OCI-LY3 (cell line): ENCODE measurements around the gene KIF3A.

Experiments
- H2AFZ ChIP-seq: fragments of 200-600, 300-600 bp; shearing (Covaris generic); 2 replicates; pipeline ENCODE4 v1.6.0; 2014; ENCODE audit warnings: antibody characterized with exemption, low read depth, low read length
- H3K27ac ChIP-seq: fragments of 200-600, 300-600 bp; sonication (generic); 2 replicates; pipeline ENCODE4 v1.5.1; 2014; ENCODE audit warnings: mild to moderate bottlenecking, low read length, moderate library complexity, mixed read lengths
- H3K27me3 ChIP-seq: fragments of 200-600, 300-600 bp; sonication (generic); 2 replicates; pipeline ENCODE4 v1.6.1; 2014; ENCODE audit warnings: low read depth, low read length, mixed read lengths
- H3K36me3 ChIP-seq: fragments of 200-600, 300-600 bp; sonication (generic); replicated peaks from 2 replicates; pipeline ENCODE3; 2014; ENCODE audit warnings: low read depth, low read length, mixed read lengths
- H3K4me1 ChIP-seq: fragments of 300-600, 200-600 bp; sonication (generic); 2 replicates; pipeline ENCODE4 v1.6.1; 2014; ENCODE audit warnings: low read length, mixed read lengths
- H3K4me2 ChIP-seq: fragments of 200-600, 300-600 bp; sonication (generic); 2 replicates; pipeline ENCODE4 v1.6.1; 2014; ENCODE audit warnings: low read length, mixed read lengths
- H3K4me3 ChIP-seq: fragments of 300-600, 200-600 bp; sonication (generic); 2 replicates; pipeline ENCODE4 v1.5.1; 2014; ENCODE audit warnings: antibody characterized with exemption, mild to moderate bottlenecking, low read length, moderate library complexity
- H3K79me2 ChIP-seq: fragments of 300-600, 200-600 bp; shearing (Covaris generic); 2 replicates; pipeline ENCODE4 v1.6.1; 2014; ENCODE audit warnings: mild to moderate bottlenecking, low read length, mixed read lengths
- H3K9ac ChIP-seq: fragments of 300-600, 200-600 bp; shearing (Covaris generic); 2 replicates; pipeline ENCODE4 v1.6.0; 2014; ENCODE audit warnings: mild to moderate bottlenecking, low read length, moderate library complexity
- H3K9me3 ChIP-seq: fragments of 200-600, 300-600 bp; shearing (Covaris generic); 2 replicates; pipeline ENCODE4 v1.6.1; 2014; ENCODE audit warnings: low read length, mixed read lengths; ENCODE audit not compliant: insufficient read depth
- H4K20me1 ChIP-seq: fragments of 200-600, 300-600 bp; sonication (generic); 2 replicates; pipeline ENCODE4 v1.6.1; 2016; ENCODE audit warnings: low read length, mixed read lengths; ENCODE audit not compliant: insufficient read depth
- EZH2phosphoT487 ChIP-seq: fragments of 200-600 bp; shearing (Covaris generic); IDR thresholded peaks from 2 replicates; pipeline ENCODE4 v1.6.1; 2018; ENCODE audit warnings: antibody characterized with exemption, mixed run types, low read depth
- TF ChIP-seq, protein P1 (sequence below): fragments of 200-600, 300-600 bp; sonication (generic); IDR thresholded peaks from 2 replicates; pipeline ENCODE4 v1.5.1; 2014; ENCODE audit warnings: antibody characterized with exemption, low read length, low read depth

The KIF3A gene

GRCh38 chr5:132749506-132749905 is 12.2 kb upstream of the KIF3A start:
- H3K9me3 ChIP-seq: no peaks in the 10 kb centered on the region
- H3K79me2 ChIP-seq: no peaks in the 10 kb centered on the region
- TF ChIP-seq, protein P1, sequence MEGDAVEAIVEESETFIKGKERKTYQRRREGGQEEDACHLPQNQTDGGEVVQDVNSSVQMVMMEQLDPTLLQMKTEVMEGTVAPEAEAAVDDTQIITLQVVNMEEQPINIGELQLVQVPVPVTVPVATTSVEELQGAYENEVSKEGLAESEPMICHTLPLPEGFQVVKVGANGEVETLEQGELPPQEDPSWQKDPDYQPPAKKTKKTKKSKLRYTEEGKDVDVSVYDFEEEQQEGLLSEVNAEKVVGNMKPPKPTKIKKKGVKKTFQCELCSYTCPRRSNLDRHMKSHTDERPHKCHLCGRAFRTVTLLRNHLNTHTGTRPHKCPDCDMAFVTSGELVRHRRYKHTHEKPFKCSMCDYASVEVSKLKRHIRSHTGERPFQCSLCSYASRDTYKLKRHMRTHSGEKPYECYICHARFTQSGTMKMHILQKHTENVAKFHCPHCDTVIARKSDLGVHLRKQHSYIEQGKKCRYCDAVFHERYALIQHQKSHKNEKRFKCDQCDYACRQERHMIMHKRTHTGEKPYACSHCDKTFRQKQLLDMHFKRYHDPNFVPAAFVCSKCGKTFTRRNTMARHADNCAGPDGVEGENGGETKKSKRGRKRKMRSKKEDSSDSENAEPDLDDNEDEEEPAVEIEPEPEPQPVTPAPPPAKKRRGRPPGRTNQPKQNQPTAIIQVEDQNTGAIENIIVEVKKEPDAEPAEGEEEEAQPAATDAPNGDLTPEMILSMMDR: no peak
- no peak for TF ChIP-seq EZH2phosphoT487
- peaks cover 13% of the 10 kb centered on the region for H3K4me1 ChIP-seq
- H3K4me3 ChIP-seq: no peak overlapping the region
- no peak overlapping the region for H3K4me2 ChIP-seq
- no peaks in the 10 kb centered on the region for H4K20me1 ChIP-seq
- H3K27ac ChIP-seq: no peak overlapping the region
- no peak overlapping the region for H3K9ac ChIP-seq
- no peaks in the 10 kb centered on the region for H3K36me3 ChIP-seq
- peaks cover 8% of the 10 kb centered on the region for H3K27me3 ChIP-seq
- H2AFZ ChIP-seq: no peak overlapping the region

GRCh38 chr5:132748522-132749000 is 11.2 kb upstream of the KIF3A start:
- H3K27ac ChIP-seq: no peak overlapping the region
- peaks cover 8% of the 10 kb centered on the region for H3K27me3 ChIP-seq
- peaks cover 13% of the 10 kb centered on the region for H3K4me1 ChIP-seq
- no peak overlapping the region for H2AFZ ChIP-seq
- no peak overlapping the region for H3K9ac ChIP-seq
- H3K36me3 ChIP-seq: no peaks in the 10 kb centered on the region
- no peaks in the 10 kb centered on the region for H4K20me1 ChIP-seq
- H3K4me2 ChIP-seq: no peak overlapping the region
- no peak overlapping the region for H3K4me3 ChIP-seq
- H3K9me3 ChIP-seq: no peaks in the 10 kb centered on the region
- TF ChIP-seq, protein P1: no peak
- no peak for TF ChIP-seq EZH2phosphoT487
- no peaks in the 10 kb centered on the region for H3K79me2 ChIP-seq

GRCh38 chr5:132747616-132748440 is 10.5 kb upstream of the KIF3A start:
- no peak overlapping the region for H3K4me2 ChIP-seq
- H3K9ac ChIP-seq: no peak overlapping the region
- peaks cover 8% of the 10 kb centered on the region for H3K27me3 ChIP-seq

GRCh38 chr5:132746954-132747615 is 9.7 kb upstream of the KIF3A start, which contains the start of gene CCNI2:
Gene CCNI2 (plus strand): TSS chr5:132747426. CDS start chr5:132747496, 70 bp downstream.
- Histone ChIP-seq H3K27ac (no peak within 1 kb of the TSS), H4K20me1 (no peaks in the 10 kb centered on the region), H3K27me3 (peaks cover 8% of the 10 kb centered on the region), H3K9me3 (no peaks in the 10 kb centered on the region), H3K79me2 (no peaks in the 10 kb centered on the region), H3K4me2 (peak within 1 kb of the TSS; percentile 52), H2AFZ (no peak within 1 kb of the TSS; the same call in 1 of the 2 replicates), H3K9ac (no peak within 1 kb of the TSS), H3K36me3 (no peaks in the 10 kb centered on the region), H3K4me3 (peak within 1 kb of the TSS; percentile 62), H3K4me1 (peaks cover 13% of the 10 kb centered on the region)
- TF ChIP-seq, protein P1: peak; percentile 10; the same call in 1 of the 2 replicates
- no peak for TF ChIP-seq EZH2phosphoT487

More at GRCh38 chr5:132747616-132748440, 10.5 kb upstream of the KIF3A start:
- Histone ChIP-seq H2AFZ (no peak overlapping the region), H3K9me3 (no peaks in the 10 kb centered on the region), H3K4me1 (peaks cover 13% of the 10 kb centered on the region), H3K79me2 (no peaks in the 10 kb centered on the region), H3K36me3 (no peaks in the 10 kb centered on the region), H3K4me3 (no peak overlapping the region), H3K27ac (no peak overlapping the region), H4K20me1 (no peaks in the 10 kb centered on the region)
- no peak for TF ChIP-seq EZH2phosphoT487
